HG03378 (cell line): ENCODE results near the gene TLCD4.
"Not testable (repeated sequence)": the region's sequence is repeated elsewhere in the genome, so short reads cannot be mapped to it uniquely, and the experiment has no call there.

ENCODE experiments used
- ATAC-seq: cut with Tn5 transposase; IDR thresholded peaks from one replicate; pipeline ENCODE4 v1.9.1; 2021; ENCODE audit warnings: mild to moderate bottlenecking, moderate library complexity; ENCODE audit not compliant: unreplicated experiment

Gene TLCD4

GRCh38 chr1:95117207-95118066 is at the start of gene TLCD4:
Gene TLCD4 (plus strand): TSS chr1:95117355. CDS start chr1:95143902, 26,547 bp downstream.
- peak; percentile 34 for ATAC-seq

DNA sequence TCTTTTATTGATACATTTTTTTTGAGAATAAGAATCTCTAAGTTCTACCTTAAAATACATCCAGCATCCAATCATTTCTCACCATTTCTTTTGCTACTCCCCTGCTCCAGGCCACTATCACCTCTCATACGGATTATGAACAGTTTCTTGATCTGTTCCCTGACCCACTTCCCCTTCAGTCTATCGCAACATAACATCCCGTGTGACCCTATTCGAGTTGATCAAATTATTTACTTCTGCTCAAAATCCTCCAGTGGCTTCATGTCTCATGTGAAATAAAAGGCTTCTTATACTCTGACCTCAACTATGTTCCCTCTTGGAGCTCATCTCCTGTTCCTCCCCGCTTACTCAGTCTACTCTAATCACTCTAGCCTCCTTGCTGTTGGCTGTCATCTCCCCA is 49.6 kb upstream of the TLCD4 start:
- ATAC-seq, result no peak

GRCh38 chr1:95068956-95069709 is 48.0 kb upstream of the TLCD4 start:
- no peak for ATAC-seq

DNA sequence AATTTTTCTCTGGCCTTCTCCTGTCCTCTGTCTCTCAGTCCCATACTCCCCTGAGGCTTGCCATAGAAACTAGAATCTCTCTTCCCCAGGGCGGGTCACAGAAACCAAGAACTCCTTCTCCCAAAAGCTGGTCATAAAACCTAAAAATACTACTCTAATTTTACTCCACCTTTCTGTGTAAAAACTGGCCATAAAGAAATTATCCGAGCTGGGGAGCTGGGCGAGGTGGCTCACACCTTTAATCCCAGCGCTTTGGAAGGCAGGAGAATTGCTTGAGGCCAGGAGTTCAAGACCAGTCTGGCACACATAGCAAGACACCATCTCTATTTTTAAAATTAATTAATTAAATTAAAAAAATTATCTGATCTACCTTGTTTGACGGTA is 47.5 kb upstream of the TLCD4 start:
- ATAC-seq, result no peak

DNA sequence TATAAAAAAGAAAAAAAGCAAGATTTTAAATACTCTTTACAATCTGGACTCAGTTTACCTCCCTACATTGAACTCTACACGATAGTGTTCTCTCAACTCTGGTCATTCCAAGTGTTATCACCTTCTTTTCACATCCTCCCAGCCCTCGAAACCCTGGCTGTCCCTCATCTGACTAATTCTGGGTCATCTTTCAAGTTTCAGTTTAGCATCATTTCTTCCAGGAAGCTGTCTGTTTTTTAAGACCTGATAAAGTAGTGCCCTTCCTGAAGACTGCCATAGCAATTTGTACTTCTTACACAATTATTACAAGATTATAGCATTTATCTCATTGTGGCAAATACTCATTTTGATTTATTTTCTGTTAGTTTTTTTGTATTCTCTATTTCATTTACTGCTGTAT is 45.6 kb upstream of the TLCD4 start:
- no peak for ATAC-seq

DNA sequence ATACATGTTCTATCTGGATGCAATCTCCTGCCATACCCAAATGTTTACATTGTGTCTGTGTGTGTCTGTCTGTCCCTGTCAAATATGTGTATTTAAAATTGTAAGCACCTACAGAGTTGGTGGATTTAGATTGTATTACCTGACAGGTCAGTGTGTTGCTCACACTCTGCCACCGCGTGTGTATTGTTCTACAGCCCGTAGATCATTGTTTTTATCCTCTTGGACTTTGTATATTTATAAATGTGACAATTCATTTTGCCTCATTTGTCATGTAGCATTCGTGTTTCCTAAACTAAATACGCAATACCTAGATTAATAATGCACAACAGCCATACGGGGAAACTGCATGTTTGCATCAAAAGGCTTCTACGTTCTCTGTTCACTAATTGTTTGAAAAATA is 45.0 kb upstream of the TLCD4 start:
- peak; percentile 4 for ATAC-seq

- peak; percentile 96 for ATAC-seq
Measured at GRCh38 chr1:95072532-95073419, 44.4 kb upstream of the TLCD4 start, which contains the start of gene ALG14. Gene ALG14 (minus strand): TSS chr1:95072951. CDS start chr1:95072898, 53 bp downstream.

DNA sequence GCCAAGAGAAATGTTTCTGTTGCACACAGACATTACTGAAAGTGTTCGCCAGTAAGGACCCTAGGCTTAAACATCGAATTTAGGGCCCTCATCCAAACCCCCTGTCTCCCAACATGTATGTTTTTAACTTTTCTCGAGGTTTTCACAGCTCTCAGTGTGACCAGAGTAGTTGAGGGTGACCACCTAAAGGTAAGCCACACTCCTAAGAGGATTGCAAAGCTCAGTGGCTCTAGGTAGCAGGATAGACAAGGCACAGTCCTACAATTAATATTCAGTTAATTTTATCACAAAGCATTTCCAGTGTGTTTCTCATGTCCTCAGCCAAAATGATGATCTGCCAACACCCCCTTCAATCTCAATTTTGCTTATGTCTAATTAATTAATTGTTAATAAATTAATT is 43.7 kb upstream of the TLCD4 start:
- peak; percentile 0 for ATAC-seq

DNA sequence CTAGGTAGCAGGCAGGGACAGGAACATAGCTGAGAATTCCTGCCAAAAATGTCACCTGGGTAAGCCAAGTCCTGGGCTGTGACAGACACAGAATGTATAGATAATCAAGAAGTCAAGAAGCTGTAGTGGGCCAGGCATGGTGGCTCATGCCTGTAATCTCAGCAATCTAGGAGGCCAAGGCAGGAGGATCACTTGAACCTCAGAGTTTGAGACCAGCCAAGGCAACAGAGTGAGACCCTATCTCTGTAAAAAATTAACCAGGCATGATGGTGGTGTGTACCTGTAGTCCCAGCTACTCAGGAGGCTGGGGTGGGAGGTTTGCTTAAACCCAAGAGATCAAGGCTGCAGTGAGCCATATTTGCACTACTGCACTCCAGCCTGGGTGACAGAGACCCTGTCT is 41.1 kb upstream of the TLCD4 start:
- no peak for ATAC-seq

DNA sequence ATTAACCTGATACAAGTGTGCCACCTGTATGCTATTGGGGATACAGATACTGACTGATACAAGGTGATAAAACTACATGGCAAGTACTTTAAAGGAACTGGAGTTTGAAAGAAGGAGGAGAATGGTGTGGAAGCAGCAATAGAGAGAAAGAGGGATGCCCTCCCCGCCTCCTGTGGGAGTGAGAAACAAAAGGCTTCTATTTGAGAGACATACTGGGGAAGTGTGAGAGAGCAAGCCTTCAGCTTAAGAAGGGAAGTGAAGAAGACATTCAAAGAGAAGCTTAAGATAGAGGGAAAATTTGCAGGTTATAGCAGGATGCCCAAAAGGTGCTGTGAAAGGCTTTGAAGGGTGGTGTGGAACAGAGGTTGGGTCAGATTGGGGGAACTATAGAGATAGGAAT is 36.7 kb upstream of the TLCD4 start:
- ATAC-seq, result no peak

DNA sequence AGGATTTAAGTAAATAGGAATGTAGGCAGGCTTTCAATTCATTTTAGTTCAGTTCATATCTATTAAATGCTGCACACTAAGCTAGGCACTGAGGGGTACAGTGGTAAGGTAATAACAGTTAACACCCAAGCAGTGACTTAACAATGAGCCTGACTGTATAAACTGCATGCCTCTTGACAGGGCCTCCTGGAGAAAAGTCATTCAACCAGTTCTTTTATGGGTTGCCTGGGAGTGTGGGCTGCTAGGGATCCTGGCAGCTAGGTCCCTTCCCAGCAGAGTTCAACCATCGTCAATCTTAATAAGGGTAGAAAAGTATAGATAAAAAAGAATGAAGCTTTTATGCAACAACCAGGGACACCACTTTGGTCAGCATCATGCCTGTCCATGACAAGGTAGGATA is 36.3 kb upstream of the TLCD4 start:
- no peak for ATAC-seq

GRCh38 chr1:95084317-95085176 is 32.6 kb upstream of the TLCD4 start:
- peak; percentile 78 for ATAC-seq

DNA sequence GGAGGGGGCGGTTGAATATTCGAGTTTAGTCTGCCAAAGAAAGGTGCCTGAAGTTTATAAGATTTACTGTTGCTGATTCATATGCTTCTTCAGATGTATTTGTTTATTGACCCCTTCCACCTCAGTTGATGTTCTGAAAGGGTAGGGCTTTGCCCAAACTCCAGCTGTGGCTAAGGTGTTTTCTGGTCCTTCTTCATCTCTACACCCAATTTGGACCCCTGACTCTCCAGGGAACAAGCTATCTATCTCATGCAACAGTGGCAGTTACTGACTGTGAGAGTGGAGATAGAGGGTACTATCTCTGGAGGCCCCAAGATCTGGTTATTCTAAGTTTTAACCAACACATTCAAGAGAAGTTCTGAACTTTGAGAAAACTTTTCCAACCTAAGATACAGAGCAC is 31.8 kb upstream of the TLCD4 start:
- ATAC-seq, result no peak

GRCh38 chr1:95086949-95087533 is 30.1 kb upstream of the TLCD4 start:
- peak; percentile 85 for ATAC-seq

DNA sequence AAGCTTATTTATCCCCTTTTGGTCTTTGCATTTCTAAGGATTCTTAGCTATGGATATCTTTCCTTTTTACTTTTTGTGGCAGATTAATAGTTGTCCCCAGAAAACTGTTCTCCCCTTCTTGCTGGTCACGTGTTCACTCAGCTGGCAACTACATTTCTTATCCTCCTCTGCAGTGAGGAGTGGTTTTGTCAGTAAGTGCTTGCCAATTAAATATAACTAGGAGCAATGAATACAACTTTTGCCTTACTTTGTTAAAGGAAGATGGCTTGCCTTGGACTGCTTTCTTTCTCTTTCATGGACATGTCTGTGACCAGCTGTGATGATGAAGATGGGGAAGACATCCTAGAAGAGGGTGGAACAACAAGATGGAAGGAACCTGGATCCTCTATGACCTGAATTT is 28.9 kb upstream of the TLCD4 start:
- ATAC-seq, result no peak

- no peak for ATAC-seq
Measured at GRCh38 chr1:95089650-95090287, 27.4 kb upstream of the TLCD4 start.

DNA sequence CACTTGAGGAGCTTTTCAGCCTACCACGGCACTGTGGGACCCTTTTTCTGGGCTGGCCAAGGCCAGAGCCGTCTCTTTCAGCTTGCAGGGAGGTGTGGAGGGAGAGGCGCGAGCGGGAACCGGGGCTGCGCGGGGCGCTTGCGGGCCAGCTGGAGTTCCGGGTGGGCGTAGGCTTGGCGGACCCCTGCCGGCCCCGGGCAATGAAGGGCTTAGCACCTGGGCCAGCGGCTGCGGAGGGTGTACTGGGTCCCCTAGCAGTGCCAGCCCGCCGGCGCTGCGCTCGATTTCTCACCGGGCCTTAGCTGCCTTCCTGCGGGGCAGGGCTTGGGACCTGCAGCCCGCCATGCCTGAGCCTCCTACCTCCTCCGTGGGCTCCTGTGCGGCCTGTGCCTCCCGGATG is 25.9 kb upstream of the TLCD4 start:
- not testable (repeated sequence) for ATAC-seq

DNA sequence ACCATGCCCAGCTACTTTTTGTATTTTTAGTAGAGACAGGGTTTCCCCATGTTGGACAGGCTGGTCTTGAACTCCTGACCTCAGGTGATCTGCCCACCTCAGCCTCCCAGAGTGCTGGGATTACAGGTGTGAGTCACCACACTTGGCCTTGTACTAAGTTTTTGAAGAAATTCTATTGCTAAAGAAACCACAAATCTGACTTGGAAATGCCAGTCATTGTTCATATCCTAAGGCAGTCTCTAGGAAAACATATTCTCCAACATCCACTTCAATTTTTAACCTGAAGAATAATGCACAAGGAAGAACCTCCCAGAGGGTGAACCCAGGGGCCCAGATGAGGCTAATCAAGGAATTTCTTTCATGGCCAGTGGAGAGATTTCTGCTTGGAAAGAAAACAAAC is 24.3 kb upstream of the TLCD4 start:
- not testable (repeated sequence) for ATAC-seq

DNA sequence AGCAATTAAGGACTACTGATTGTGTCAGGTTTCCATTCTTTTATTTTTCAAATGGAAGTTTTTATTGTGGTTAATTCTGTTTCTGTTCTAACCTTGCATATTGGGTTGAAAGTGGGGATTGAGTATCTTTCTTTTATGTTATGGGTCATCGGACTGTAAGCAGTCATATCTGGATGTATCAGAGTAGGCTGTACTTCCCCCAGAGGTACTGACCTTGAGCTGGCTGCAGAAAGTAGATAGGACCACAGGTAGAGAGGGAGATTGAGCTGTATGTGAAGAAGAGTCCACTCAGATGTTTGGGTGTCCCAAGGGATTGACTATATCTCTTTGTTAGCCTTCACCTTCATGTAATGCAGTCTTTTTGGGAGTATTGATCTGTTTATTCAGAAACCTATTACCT is 23.9 kb upstream of the TLCD4 start:
- ATAC-seq, result no peak
